Measurements from ENCODE around the gene SIGLEC12.

The SIGLEC12 gene

DNA sequence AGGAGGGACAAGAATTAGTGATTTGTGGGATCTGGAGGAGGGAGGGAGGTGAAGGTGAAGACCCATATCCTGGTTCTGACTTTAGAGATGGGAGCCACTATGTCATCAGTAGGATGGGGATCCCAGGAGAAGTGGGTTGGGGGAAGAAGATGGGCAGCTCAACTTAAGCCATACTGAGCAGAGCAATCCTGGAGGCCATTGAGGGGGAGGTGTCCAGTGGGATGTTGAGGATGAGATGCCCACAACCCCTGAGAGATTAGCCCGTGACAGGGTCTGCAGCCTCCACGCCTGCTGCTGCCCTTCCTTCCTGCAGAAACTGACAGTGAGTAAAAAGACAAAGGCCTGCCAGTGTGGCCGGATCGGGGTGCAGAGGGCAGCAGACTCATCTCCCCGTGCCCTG is 41.1 kb upstream of the SIGLEC12 start:
- Histone ChIP-seq H3K27me3 (ENCODE audit: control insufficient read depth, insufficient read depth, low read length) (no peaks in the 10 kb centered on the region), H3K4me3 (ENCODE audit: low read length) (no peak overlapping the region), H3K36me3 (ENCODE audit: control insufficient read depth, insufficient read depth, low read length) (no peaks in the 10 kb centered on the region), H3K4me1 (ENCODE audit: control insufficient read depth, insufficient read depth, low read length) (no peaks in the 10 kb centered on the region), H3K27ac (ENCODE audit: low read length) (no peak overlapping the region), H3K9me3 (ENCODE audit: control insufficient read depth, insufficient read depth, low read length) (no peaks in the 10 kb centered on the region)
- DNase-seq (ENCODE audit: low read depth, low spot score) = no peak
- WGBS (ENCODE audit: insufficient coverage, insufficient read length) = no CpG with 5 or more reads among the region's 5 CpGs

- no peaks in the 10 kb centered on the region for H3K9me3 ChIP-seq (ENCODE audit: control insufficient read depth, insufficient read depth, low read length)
- H3K4me3 ChIP-seq (ENCODE audit: low read length) = no peak overlapping the region
- H3K27ac ChIP-seq (ENCODE audit: low read length) = no peak overlapping the region
- H3K27me3 ChIP-seq (ENCODE audit: control insufficient read depth, insufficient read depth, low read length) = no peaks in the 10 kb centered on the region
- WGBS (ENCODE audit: insufficient coverage, insufficient read length) = no CpG with 5 or more reads among the region's 10 CpGs
- H3K36me3 ChIP-seq (ENCODE audit: control insufficient read depth, insufficient read depth, low read length) = no peaks in the 10 kb centered on the region
- no peaks in the 10 kb centered on the region for H3K4me1 ChIP-seq (ENCODE audit: control insufficient read depth, insufficient read depth, low read length)
- no peak for DNase-seq (ENCODE audit: low read depth, low spot score)
Observed at GRCh38 chr19:51541458-51542357, 40.1 kb upstream of the SIGLEC12 start.

DNA sequence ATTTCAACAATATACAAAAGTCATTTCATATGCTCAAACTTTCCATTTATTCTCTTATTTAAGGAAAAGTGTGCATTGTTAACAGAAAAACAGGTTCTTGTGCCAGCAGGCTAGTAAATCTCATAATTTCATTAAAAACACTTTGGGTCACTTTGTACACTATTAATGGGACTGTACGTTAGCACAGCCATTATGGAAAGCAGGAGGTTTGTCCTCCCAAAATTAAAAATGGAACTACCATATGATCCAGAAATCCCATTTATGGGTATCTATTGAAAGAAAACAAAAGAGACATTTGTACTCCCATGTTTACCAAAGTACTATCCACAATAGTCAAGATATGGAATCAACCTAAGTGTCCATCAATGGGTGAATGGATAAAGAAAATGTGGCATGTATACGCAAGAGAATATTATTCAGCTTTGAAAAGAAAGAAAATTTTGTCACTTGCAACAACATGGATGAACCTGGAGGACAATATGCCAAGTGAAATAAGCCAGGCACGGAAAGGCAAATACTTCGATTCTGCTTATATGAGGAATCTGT is 38.3 kb upstream of the SIGLEC12 start:
- no peaks in the 10 kb centered on the region for H3K36me3 ChIP-seq (ENCODE audit: control insufficient read depth, insufficient read depth, low read length)
- no peak for DNase-seq (ENCODE audit: low read depth, low spot score)
- no CpG with 5 or more reads among the region's 4 CpGs for WGBS (ENCODE audit: insufficient coverage, insufficient read length)
- no peak overlapping the region for H3K4me3 ChIP-seq (ENCODE audit: low read length)
- H3K4me1 ChIP-seq (ENCODE audit: control insufficient read depth, insufficient read depth, low read length) = no peaks in the 10 kb centered on the region
- H3K27ac ChIP-seq (ENCODE audit: low read length) = no peak overlapping the region
- H3K27me3 ChIP-seq (ENCODE audit: control insufficient read depth, insufficient read depth, low read length) = no peaks in the 10 kb centered on the region
- no peaks in the 10 kb centered on the region for H3K9me3 ChIP-seq (ENCODE audit: control insufficient read depth, insufficient read depth, low read length)

DNA sequence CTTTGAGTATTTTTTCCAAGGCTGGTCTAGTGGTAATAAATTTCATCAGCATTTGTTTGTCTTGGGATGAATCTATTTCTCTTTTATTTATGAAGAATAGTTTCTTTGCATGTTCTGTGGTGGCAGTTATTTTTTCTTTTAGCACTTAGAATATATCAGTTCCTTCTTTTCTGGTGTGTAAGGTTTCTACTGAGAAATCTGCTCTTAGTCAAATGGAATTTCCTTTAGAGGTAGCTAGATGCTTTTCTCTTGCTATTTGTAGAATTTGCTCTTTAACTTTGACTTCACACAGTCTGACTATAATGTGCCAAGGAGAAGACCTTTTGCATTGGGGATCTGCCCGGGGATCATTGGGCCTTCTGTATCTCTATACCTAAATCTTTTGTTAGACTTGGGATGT is 33.9 kb upstream of the SIGLEC12 start:
- no peak overlapping the region for H3K4me3 ChIP-seq (ENCODE audit: low read length)
- no CpG with 5 or more reads among the region's 1 CpG for WGBS (ENCODE audit: insufficient coverage, insufficient read length)
- H3K36me3 ChIP-seq (ENCODE audit: control insufficient read depth, insufficient read depth, low read length) = no peaks in the 10 kb centered on the region
- DNase-seq (ENCODE audit: low read depth, low spot score) = no peak
- H3K27me3 ChIP-seq (ENCODE audit: control insufficient read depth, insufficient read depth, low read length) = no peaks in the 10 kb centered on the region
- H3K9me3 ChIP-seq (ENCODE audit: control insufficient read depth, insufficient read depth, low read length) = no peaks in the 10 kb centered on the region
- H3K27ac ChIP-seq (ENCODE audit: low read length) = no peak overlapping the region
- peaks cover 4% of the 10 kb centered on the region; the same call in 1 of the 2 replicates for H3K4me1 ChIP-seq (ENCODE audit: control insufficient read depth, insufficient read depth, low read length)

DNA sequence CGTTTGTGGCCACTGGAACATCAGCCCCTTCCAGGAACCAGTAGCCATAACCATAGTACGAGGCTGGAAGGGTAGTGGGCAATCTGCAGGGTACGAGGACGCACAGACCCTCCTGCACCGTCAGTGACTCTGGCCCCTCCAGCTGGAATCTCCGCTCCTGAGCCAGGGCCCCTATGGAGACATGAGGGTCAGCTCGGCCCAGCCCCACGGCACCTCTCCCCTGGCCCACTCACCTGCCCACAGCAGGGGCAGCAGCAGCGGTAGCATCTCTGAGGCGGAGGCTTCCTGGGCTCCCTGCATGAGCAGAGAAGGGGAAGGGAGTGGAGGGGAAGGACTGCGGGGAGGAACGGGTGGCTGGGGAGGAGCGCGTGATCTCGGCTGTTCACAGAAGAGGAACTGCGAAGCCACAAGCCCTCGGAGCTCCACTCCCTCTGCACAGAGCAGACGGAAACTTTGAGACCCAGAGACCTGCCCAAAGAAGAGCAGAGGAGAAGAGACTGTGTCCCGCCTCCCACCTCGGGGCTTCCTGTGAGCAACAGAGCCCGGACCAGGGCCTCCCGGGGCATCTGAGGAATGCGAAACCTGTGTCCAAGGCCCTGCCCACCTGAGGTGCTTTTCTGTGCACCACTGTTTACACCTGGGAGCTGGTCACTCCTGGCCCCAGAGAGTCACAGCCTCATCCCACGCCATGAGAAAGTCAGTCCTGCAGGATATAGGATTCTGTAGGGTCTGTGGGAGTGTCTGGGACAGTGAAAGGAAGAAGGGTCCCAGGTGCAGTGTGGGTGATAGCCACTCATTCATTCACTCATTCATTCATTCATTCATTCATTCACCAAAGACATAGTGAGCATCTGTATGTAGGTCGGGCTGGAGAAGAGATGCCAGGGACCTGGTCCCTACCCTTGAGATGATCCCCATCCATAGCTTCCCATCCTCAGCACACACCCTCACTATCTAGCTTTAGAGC is 30.0 kb upstream of the SIGLEC12 start, which contains the start of gene SIGLEC6:
SIGLEC6 (minus strand) TSS at position 322 of the 967 bp plus-strand sequence; CDS start at position 300, 22 bp downstream.
- Histone ChIP-seq H3K4me3 (ENCODE audit: low read length) (no peak within 1 kb of the TSS), H3K4me1 (ENCODE audit: control insufficient read depth, insufficient read depth, low read length) (peaks cover 4% of the 10 kb centered on the region; the same call in 1 of the 2 replicates), H3K36me3 (ENCODE audit: control insufficient read depth, insufficient read depth, low read length) (no peaks in the 10 kb centered on the region), H3K27ac (ENCODE audit: low read length) (no peak within 1 kb of the TSS), H3K27me3 (ENCODE audit: control insufficient read depth, insufficient read depth, low read length) (no peaks in the 10 kb centered on the region), H3K9me3 (ENCODE audit: control insufficient read depth, insufficient read depth, low read length) (no peaks in the 10 kb centered on the region)
- peak; percentile 11 for DNase-seq (ENCODE audit: low read depth, low spot score)
- WGBS (ENCODE audit: insufficient coverage, insufficient read length) = no CpG with 5 or more reads among the region's 25 CpGs

GRCh38 chr19:51530616-51531015 is 29.0 kb upstream of the SIGLEC12 start:
- Histone ChIP-seq H3K4me3 (ENCODE audit: low read length) (no peak overlapping the region), H3K4me1 (ENCODE audit: control insufficient read depth, insufficient read depth, low read length) (peaks cover 4% of the 10 kb centered on the region; the same call in 1 of the 2 replicates), H3K27me3 (ENCODE audit: control insufficient read depth, insufficient read depth, low read length) (no peaks in the 10 kb centered on the region), H3K36me3 (ENCODE audit: control insufficient read depth, insufficient read depth, low read length) (no peaks in the 10 kb centered on the region), H3K27ac (ENCODE audit: low read length) (no peak overlapping the region), H3K9me3 (ENCODE audit: control insufficient read depth, insufficient read depth, low read length) (no peaks in the 10 kb centered on the region)
- no CpG with 5 or more reads among the region's 8 CpGs for WGBS (ENCODE audit: insufficient coverage, insufficient read length)
- DNase-seq (ENCODE audit: low read depth, low spot score) = no peak

- no CpG with 5 or more reads among the region's 2 CpGs for WGBS (ENCODE audit: insufficient coverage, insufficient read length)
- H3K9me3 ChIP-seq (ENCODE audit: control insufficient read depth, insufficient read depth, low read length) = no peaks in the 10 kb centered on the region
- no peak overlapping the region for H3K4me3 ChIP-seq (ENCODE audit: low read length)
- no peaks in the 10 kb centered on the region for H3K36me3 ChIP-seq (ENCODE audit: control insufficient read depth, insufficient read depth, low read length)
- peaks cover 4% of the 10 kb centered on the region; the same call in 1 of the 2 replicates for H3K4me1 ChIP-seq (ENCODE audit: control insufficient read depth, insufficient read depth, low read length)
- no peaks in the 10 kb centered on the region for H3K27me3 ChIP-seq (ENCODE audit: control insufficient read depth, insufficient read depth, low read length)
- DNase-seq (ENCODE audit: low read depth, low spot score) = no peak
- H3K27ac ChIP-seq (ENCODE audit: low read length) = no peak overlapping the region
Observed at GRCh38 chr19:51529301-51529700, 27.7 kb upstream of the SIGLEC12 start.

DNA sequence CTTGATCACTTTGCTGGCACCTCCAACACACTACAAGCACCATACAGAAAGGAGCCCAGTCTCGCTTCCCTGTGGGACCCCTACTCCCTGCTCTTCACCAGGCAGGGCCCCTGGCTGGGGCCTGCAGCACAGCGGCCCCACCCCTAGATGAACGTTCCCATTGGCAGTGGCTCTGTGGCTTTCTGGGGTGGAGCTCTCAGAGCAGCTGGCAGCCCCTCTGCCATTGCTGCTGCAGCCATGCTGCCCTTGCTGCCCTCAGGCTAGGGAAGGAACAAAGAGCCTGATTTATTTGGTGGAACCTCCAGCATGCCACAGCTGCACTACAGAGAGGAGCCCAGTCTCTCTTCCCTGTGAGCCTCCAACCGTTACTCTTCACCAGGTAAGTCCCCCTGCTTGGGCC is 24.1 kb upstream of the SIGLEC12 start:
- no peak overlapping the region for H3K4me3 ChIP-seq (ENCODE audit: low read length)
- H3K27ac ChIP-seq (ENCODE audit: low read length) = no peak overlapping the region
- WGBS (ENCODE audit: insufficient coverage, insufficient read length) = no CpG with 5 or more reads among the region's 4 CpGs
- no peaks in the 10 kb centered on the region for H3K4me1 ChIP-seq (ENCODE audit: control insufficient read depth, insufficient read depth, low read length)
- no peaks in the 10 kb centered on the region for H3K36me3 ChIP-seq (ENCODE audit: control insufficient read depth, insufficient read depth, low read length)
- H3K9me3 ChIP-seq (ENCODE audit: control insufficient read depth, insufficient read depth, low read length) = no peaks in the 10 kb centered on the region
- DNase-seq (ENCODE audit: low read depth, low spot score) = no peak
- no peaks in the 10 kb centered on the region for H3K27me3 ChIP-seq (ENCODE audit: control insufficient read depth, insufficient read depth, low read length)

DNA sequence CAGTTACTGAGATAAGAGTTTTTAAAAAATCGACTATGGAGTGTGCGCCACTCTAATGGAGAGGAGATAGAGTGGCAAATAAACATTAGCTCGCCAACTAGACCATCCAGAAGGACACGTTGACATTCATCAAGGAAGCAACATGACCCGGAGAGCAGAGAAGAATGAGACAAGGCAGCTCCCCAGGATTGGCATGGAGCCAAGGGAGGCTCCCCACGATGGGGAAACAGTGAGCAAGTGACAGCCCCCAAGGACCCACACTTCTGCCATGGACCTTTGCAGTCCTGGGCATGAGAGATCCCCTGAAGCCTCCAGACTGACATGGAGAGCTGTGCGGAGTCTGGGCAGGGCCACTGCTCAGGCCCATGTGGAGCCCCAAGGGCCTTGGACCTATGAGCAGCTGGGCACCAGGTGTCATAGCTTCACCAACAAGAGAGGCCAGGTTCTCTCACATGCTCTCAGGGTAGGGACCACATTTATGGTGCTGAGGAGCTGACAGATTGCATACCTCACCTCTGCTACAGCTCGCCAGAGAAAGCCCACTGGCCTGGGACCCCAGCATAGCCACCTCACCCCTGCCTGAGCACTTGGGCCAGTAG is 23.2 kb upstream of the SIGLEC12 start:
- Histone ChIP-seq H3K4me3 (ENCODE audit: low read length) (no peak overlapping the region), H3K9me3 (ENCODE audit: control insufficient read depth, insufficient read depth, low read length) (no peaks in the 10 kb centered on the region), H3K4me1 (ENCODE audit: control insufficient read depth, insufficient read depth, low read length) (no peaks in the 10 kb centered on the region), H3K36me3 (ENCODE audit: control insufficient read depth, insufficient read depth, low read length) (no peaks in the 10 kb centered on the region), H3K27me3 (ENCODE audit: control insufficient read depth, insufficient read depth, low read length) (no peaks in the 10 kb centered on the region), H3K27ac (ENCODE audit: low read length) (no peak overlapping the region)
- WGBS (ENCODE audit: insufficient coverage, insufficient read length) = no CpG with 5 or more reads among the region's 8 CpGs
- no peak for DNase-seq (ENCODE audit: low read depth, low spot score)

- no peak for DNase-seq (ENCODE audit: low read depth, low spot score)
- Histone ChIP-seq H3K27me3 (ENCODE audit: control insufficient read depth, insufficient read depth, low read length) (no peaks in the 10 kb centered on the region), H3K27ac (ENCODE audit: low read length) (no peak overlapping the region), H3K9me3 (ENCODE audit: control insufficient read depth, insufficient read depth, low read length) (no peaks in the 10 kb centered on the region), H3K4me3 (ENCODE audit: low read length) (no peak overlapping the region), H3K36me3 (ENCODE audit: control insufficient read depth, insufficient read depth, low read length) (no peaks in the 10 kb centered on the region), H3K4me1 (ENCODE audit: control insufficient read depth, insufficient read depth, low read length) (no peaks in the 10 kb centered on the region)
- no CpG with 5 or more reads among the region's 2 CpGs for WGBS (ENCODE audit: insufficient coverage, insufficient read length)
Observed at GRCh38 chr19:51521781-51522180, 20.2 kb upstream of the SIGLEC12 start.

Measured in iPS DF 6.9 (cell line).